ENCODE measurements around the gene B9D1.

Gene B9D1

DNA sequence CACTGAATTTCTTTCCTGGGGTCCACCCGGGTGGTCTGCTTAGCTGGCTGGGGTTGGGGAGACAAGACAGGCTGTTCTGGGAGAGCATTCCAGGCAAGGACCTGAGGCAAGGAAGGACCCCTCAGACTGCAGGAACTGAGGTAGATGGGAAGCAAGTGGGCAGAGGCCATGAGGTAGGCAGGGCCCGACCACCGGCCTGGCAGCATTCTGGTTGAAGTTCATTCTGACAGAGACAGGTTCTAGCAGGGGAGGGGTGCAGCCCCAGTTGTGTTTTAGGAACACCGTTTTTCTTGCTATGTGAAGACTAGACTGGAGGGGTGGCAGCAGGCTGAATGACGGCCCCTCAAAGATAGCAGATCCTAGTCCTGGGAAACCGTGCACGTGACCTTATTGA is 17.5 kb downstream of the B9D1 start:
- Mint-ChIP-seq H3K27ac (peak overlapping the region in 1 of 3 experiments; percentile 42), H3K4me1 (peaks cover 28% of the 10 kb centered on the region), H3K4me3 (no peak overlapping the region), H3K9me3 (no peaks in the 10 kb centered on the region), H3K27me3 (ENCODE audit: low read depth) (no peaks in the 10 kb centered on the region), H3K36me3 (ENCODE audit: low read depth) (no peaks in the 10 kb centered on the region)
- TF ChIP-seq, protein P1, sequence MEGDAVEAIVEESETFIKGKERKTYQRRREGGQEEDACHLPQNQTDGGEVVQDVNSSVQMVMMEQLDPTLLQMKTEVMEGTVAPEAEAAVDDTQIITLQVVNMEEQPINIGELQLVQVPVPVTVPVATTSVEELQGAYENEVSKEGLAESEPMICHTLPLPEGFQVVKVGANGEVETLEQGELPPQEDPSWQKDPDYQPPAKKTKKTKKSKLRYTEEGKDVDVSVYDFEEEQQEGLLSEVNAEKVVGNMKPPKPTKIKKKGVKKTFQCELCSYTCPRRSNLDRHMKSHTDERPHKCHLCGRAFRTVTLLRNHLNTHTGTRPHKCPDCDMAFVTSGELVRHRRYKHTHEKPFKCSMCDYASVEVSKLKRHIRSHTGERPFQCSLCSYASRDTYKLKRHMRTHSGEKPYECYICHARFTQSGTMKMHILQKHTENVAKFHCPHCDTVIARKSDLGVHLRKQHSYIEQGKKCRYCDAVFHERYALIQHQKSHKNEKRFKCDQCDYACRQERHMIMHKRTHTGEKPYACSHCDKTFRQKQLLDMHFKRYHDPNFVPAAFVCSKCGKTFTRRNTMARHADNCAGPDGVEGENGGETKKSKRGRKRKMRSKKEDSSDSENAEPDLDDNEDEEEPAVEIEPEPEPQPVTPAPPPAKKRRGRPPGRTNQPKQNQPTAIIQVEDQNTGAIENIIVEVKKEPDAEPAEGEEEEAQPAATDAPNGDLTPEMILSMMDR (IDR thresholded peaks at IDR 0.05; ENCODE audit: unreplicated experiment in 3 of 3) = no peak

DNA sequence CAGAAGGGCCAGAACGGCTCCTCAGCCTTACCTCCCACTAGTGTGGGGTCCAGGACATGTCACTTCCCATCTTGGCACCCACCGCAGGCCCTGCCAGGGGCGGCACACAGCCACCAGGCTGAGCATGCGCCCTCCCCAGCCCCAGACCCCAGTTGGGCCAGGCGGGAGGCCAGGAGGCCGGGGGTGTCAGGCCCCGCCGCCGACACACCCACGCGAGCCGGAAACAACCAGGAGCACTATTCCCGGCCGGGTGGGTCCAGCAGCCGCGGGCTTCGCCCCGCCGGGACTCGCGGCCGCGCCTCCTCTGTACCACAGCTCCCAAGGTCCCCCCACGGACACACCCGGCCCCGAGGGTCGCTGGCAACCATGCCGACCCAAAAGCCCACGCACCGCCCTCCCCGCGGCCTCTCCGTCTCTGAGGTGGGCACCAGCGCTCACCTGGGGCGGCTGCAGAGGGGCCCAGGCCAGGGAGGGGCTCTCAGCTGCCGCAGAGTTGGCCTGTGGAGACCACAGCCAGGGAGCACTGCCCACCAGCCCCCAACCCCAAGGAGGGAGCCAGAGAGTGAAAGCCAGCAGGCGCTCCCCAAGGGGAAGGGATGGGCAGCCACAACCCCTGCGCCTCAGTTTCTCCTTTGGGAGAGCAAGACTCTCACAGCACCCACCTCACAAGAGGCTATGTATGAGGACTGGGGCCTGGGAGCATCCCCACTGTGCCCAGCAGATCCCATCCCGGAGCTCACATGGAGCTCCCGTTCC is 18.0 kb downstream of the B9D1 start:
- Mint-ChIP-seq H3K9me3 (no peaks in the 10 kb centered on the region), H3K4me3 (no peak overlapping the region), H3K27ac (no peak overlapping the region), H3K36me3 (ENCODE audit: low read depth) (no peaks in the 10 kb centered on the region), H3K4me1 (peaks cover 30% of the 10 kb centered on the region), H3K27me3 (ENCODE audit: low read depth) (no peaks in the 10 kb centered on the region)
- TF ChIP-seq, protein P1 (IDR thresholded peaks at IDR 0.05; ENCODE audit: unreplicated experiment in 3 of 3) = no peak

DNA sequence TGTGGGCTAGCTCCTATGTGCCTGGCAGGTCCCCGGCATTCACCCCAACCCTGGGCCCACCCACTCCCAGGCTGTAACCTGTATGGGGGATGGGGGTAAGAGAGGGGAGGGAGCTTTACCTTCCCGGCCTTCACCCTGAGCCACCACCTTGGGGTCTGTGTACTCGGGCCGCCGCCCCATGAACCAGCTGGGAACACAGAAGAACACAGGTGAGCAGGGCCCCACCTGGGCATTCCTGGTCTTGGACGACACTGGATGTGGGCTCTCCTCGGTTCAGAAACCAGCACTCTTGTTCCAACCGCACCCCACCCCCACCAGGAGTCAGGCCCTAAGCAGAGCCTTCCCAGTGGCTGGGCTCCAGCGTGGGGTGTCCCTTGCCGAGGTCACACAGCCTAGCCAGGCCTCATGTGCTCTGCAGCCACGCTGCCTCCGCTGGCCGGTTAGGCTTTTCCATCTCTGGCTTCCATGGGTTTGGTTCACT is 18.8 kb downstream of the B9D1 start:
- Mint-ChIP-seq H3K27me3 (ENCODE audit: low read depth) (no peaks in the 10 kb centered on the region), H3K36me3 (ENCODE audit: low read depth) (no peaks in the 10 kb centered on the region), H3K4me3 (no peak overlapping the region), H3K4me1 (peaks cover 38% of the 10 kb centered on the region), H3K9me3 (no peaks in the 10 kb centered on the region), H3K27ac (no peak overlapping the region)
- TF ChIP-seq, protein P1 (IDR thresholded peaks at IDR 0.05; ENCODE audit: unreplicated experiment in 3 of 3) = no peak

DNA sequence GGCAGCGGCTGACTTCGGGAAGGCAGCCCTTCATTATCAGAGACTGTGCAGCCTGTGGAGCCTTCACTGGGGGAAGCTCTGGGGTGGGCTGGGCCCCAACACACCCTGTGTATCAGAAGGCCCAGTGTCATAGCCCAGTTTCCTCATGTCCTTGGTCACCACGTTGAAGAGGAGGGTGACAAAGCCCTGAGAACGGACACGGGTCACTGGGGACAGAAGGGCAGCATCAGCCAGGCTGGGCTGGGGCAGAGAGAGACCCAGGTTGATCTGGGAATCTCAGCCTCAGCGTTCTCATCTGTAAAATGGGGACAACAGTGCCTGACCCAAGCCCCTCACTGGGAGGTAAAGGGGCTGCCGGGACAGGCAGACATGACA is 19.3 kb downstream of the B9D1 start:
- Mint-ChIP-seq H3K27ac (no peak overlapping the region), H3K36me3 (ENCODE audit: low read depth) (no peaks in the 10 kb centered on the region), H3K4me3 (no peak overlapping the region), H3K9me3 (no peaks in the 10 kb centered on the region), H3K27me3 (ENCODE audit: low read depth) (no peaks in the 10 kb centered on the region), H3K4me1 (peaks cover 43% of the 10 kb centered on the region)
- TF ChIP-seq, protein P1 (IDR thresholded peaks at IDR 0.05; ENCODE audit: unreplicated experiment in 3 of 3) = no peak

DNA sequence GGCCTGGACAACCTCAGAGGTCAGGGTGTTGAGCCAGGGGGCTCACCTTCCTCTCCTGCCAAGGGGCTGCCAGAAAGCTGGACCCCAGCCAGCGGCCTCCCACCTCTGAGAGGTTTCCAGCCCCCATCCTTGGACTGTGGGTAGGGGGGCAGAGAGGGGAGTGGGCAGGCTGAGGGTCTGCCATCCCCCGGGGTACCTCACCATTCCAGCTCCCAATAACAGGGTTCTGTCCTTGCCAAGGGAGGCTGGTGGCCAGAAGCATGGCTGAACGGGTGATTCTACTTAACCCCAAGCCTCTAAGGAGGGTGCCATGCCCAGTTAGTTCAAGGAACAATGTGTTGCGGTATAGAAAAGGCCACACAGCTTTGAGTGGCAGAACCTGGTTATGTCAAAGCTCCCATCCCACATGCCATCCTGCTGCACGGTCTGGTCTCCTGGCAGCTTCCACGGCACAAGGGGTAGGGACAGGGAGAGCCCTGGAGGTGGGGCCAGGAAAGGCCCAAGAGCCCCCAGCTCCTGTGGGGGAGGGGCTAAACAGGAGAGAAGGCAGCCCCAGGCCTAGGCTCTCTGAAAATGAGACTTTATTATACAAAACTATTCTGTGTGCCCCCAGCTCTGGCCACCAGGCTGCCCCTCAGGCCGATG is 19.8 kb downstream of the B9D1 start:
- TF ChIP-seq, protein P1 (IDR thresholded peaks at IDR 0.05; ENCODE audit: unreplicated experiment in 3 of 3) = no peak
- H3K36me3 Mint-ChIP-seq (ENCODE audit: low read depth) = no peaks in the 10 kb centered on the region
- H3K27ac Mint-ChIP-seq = peak overlapping the region in 2 of 3 experiments; percentile 84 to 96
- H3K9me3 Mint-ChIP-seq = no peaks in the 10 kb centered on the region
- no peak overlapping the region for H3K4me3 Mint-ChIP-seq
- peaks cover 44% of the 10 kb centered on the region for H3K4me1 Mint-ChIP-seq
- no peaks in the 10 kb centered on the region for H3K27me3 Mint-ChIP-seq (ENCODE audit: low read depth)

Data from nephron (organoid).